Trophoblast cell (in vitro differentiated cells and primary cell): ENCODE results near the gene ZMYND19.
"Not testable (repeated sequence)": the region's sequence is repeated elsewhere in the genome, so short reads cannot be mapped to it uniquely, and the experiment has no call there.

ENCODE experiments used
- DNase-seq, 2 donors: peaks; one replicate each; pipeline ENCODE4 v3.0.0-alpha.2; 2016
- H2AFZ ChIP-seq: 2 replicates; pipeline ENCODE4 v1.6.1; 2013; ENCODE audit warnings: low read length, moderate library complexity, mild to moderate bottlenecking; ENCODE audit not compliant: insufficient read depth, poor library complexity
- H2AK5ac ChIP-seq: 2 replicates; pipeline ENCODE4 v1.6.1; 2013; ENCODE audit warnings: mild to moderate bottlenecking, low read length
- H2BK120ac ChIP-seq: 2 replicates; pipeline ENCODE4 v1.6.1; 2013; ENCODE audit warnings: low read length, mild to moderate bottlenecking, moderate library complexity; ENCODE audit not compliant: insufficient read depth, poor library complexity
- H2BK12ac ChIP-seq: 2 replicates; pipeline ENCODE4 v1.6.1; 2013; ENCODE audit warnings: mild to moderate bottlenecking, low read length, moderate library complexity
- H2BK5ac ChIP-seq: 2 replicates; pipeline ENCODE4 v1.6.1; 2013; ENCODE audit warnings: low read length, low read depth, moderate library complexity, mild to moderate bottlenecking; ENCODE audit not compliant: poor library complexity
- H3K14ac ChIP-seq: 2 replicates; pipeline ENCODE4 v1.6.1; 2013; ENCODE audit warnings: mild to moderate bottlenecking, low read length
- H3K18ac ChIP-seq: 2 replicates; pipeline ENCODE4 v1.6.1; 2013; ENCODE audit warnings: mild to moderate bottlenecking, low read length
- H3K23ac ChIP-seq: 2 replicates; pipeline ENCODE4 v1.6.1; 2013; ENCODE audit warnings: low read length
- H3K27ac ChIP-seq: 2 replicates; pipeline ENCODE4 v1.5.1; 2013; ENCODE audit warnings: low read depth, mild to moderate bottlenecking, inconsistent platforms, low read length, moderate library complexity
- H3K27me3 ChIP-seq: 2 replicates; pipeline ENCODE4 v1.6.1; 2013; ENCODE audit warnings: inconsistent platforms, mild to moderate bottlenecking, low read length, moderate library complexity; ENCODE audit not compliant: insufficient read depth
- H3K36me3 ChIP-seq, 2 experiments: 1 replicate in 1 of 2; 2 replicates in 1 of 2; pipeline ENCODE4 v1.6.1; 2013; ENCODE audit warnings: low read length in 2 of 2, mild to moderate bottlenecking in 2 of 2, moderate library complexity in 1 of 2; ENCODE audit not compliant: insufficient read depth in 2 of 2, control insufficient read depth in 1 of 2
- H3K4ac ChIP-seq: 2 replicates; pipeline ENCODE4 v1.6.1; 2013; ENCODE audit warnings: low read depth, mild to moderate bottlenecking, low read length, moderate library complexity
- H3K4me1 ChIP-seq, 2 experiments: 1 replicate in 1 of 2; 2 replicates in 1 of 2; pipeline ENCODE4 v1.6.1; 2013; ENCODE audit warnings: low read length in 2 of 2, mild to moderate bottlenecking in 2 of 2, moderate library complexity in 1 of 2; ENCODE audit not compliant: insufficient read depth in 2 of 2, control insufficient read depth in 1 of 2
- H3K4me2 ChIP-seq: 2 replicates; pipeline ENCODE4 v1.6.1; 2013; ENCODE audit warnings: inconsistent platforms, mild to moderate bottlenecking, low read length, moderate library complexity
- H3K4me3 ChIP-seq: 2 replicates; pipeline ENCODE4 v1.5.1; 2013; ENCODE audit warnings: mild to moderate bottlenecking, low read depth, low read length, inconsistent platforms
- H3K79me1 ChIP-seq: one replicate; pipeline ENCODE4 v1.6.1; 2013; ENCODE audit warnings: low read length
- H3K79me2 ChIP-seq: 2 replicates; pipeline ENCODE4 v1.6.1; 2013; ENCODE audit warnings: low read length, mild to moderate bottlenecking; ENCODE audit not compliant: control insufficient read depth, insufficient read depth, poor library complexity
- H3K9ac ChIP-seq: 2 replicates; pipeline ENCODE4 v1.6.1; 2013; ENCODE audit warnings: mild to moderate bottlenecking, low read length
- H3K9me3 ChIP-seq: 2 replicates; pipeline ENCODE4 v1.6.1; 2013; ENCODE audit warnings: low read depth, mild to moderate bottlenecking, control low read depth, inconsistent platforms, low read length; ENCODE audit not compliant: insufficient read depth
- H4K12ac ChIP-seq: 2 replicates; pipeline ENCODE4 v1.6.1; 2013; ENCODE audit warnings: low read depth, mild to moderate bottlenecking, low read length, moderate library complexity
- H4K8ac ChIP-seq: 2 replicates; pipeline ENCODE4 v1.6.1; 2013; ENCODE audit warnings: low read depth, mild to moderate bottlenecking, low read length, moderate library complexity
- H4K91ac ChIP-seq: one replicate; pipeline ENCODE4 v1.6.1; 2013; ENCODE audit warnings: low read depth, mild to moderate bottlenecking, low read length, moderate library complexity
- WGBS: extraction: QIAGEN DNeasy Blood & Tissue Kit; methylation state at CpG from one replicate; pipeline ENCODE4 v1.1.7; 2013; ENCODE audit warnings: missing lambda C conversion rate; ENCODE audit not compliant: insufficient read length, insufficient coverage; ENCODE audit errors: extremely low coverage; 5-methylcytosine and 5-hydroxymethylcytosine counted together

Gene ZMYND19

DNA sequence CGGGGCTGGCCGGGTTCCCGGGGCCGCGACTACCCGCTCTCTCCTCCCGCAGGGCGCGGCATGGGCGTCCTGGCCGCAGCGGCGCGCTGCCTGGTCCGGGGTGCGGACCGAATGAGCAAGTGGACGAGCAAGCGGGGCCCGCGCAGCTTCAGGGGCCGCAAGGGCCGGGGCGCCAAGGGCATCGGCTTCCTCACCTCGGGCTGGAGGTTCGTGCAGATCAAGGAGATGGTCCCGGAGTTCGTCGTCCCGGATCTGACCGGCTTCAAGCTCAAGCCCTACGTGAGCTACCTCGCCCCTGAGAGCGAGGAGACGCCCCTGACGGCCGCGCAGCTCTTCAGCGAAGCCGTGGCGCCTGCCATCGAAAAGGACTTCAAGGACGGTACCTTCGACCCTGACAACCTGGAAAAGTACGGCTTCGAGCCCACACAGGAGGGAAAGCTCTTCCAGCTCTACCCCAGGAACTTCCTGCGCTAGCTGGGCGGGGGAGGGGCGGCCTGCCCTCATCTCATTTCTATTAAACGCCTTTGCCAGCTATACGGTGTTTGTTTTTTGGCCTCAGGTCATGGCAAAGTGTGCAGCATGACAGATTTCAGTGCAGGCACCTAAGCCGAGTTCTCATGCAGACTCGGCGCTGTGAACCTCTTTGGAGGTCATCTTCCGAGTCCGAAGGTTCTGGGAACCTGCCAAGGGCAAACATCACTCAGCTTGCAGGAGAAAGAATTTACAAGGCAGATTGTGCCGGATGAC, 38.1 kb downstream of the ZMYND19 start:
- Histone ChIP-seq H2BK12ac (no peak overlapping the region), H3K9ac (peak overlapping the region; percentile 73), H4K8ac (peak overlapping the region; percentile 90), H2BK5ac (peak overlapping the region; percentile 34), H2AK5ac (peak overlapping the region; percentile 34), H3K9me3 (no peaks in the 10 kb centered on the region), H3K4ac (peak overlapping the region; percentile 44), H3K4me1 (peaks cover 0 to 7% of the 10 kb centered on the region in 2 experiments), H3K79me1 (peaks cover 7% of the 10 kb centered on the region), H3K18ac (peak overlapping the region; percentile 67), H2AFZ (peak overlapping the region; percentile 63), H2BK120ac (peak overlapping the region; percentile 52), H3K14ac (peak overlapping the region; percentile 66), H3K27me3 (no peaks in the 10 kb centered on the region), H3K23ac (no peak overlapping the region), H3K4me2 (peak overlapping the region; percentile 68), H3K4me3 (peak overlapping the region; percentile 84), H3K36me3 (peaks cover 25 to 27% of the 10 kb centered on the region in 2 experiments), H4K91ac (peak overlapping the region; percentile 75), H3K27ac (no peak overlapping the region), H4K12ac (peak overlapping the region; percentile 39), H3K79me2 (peaks cover 3% of the 10 kb centered on the region)
- no CpG with 5 or more reads among the region's 58 CpGs for WGBS
- DNase-seq: peak in 1 of 2 donors; percentile 29

GRCh38 chr9:137551264-137552021, 38.9 kb downstream of the ZMYND19 start, which contains the start of gene MRPL41:
Gene MRPL41 (plus strand): TSS chr9:137551879. CDS start chr9:137552082, 203 bp downstream.
- Histone ChIP-seq H3K79me1 (peaks cover 7% of the 10 kb centered on the region), H4K12ac (peak within 1 kb of the TSS; percentile 39), H2BK12ac (no peak within 1 kb of the TSS), H2BK5ac (peak within 1 kb of the TSS; percentile 34), H3K4me3 (peak within 1 kb of the TSS; percentile 84), H3K4me2 (peak within 1 kb of the TSS; percentile 89), H3K79me2 (peaks cover 3% of the 10 kb centered on the region), H4K91ac (peak within 1 kb of the TSS; percentile 75), H3K9ac (peak within 1 kb of the TSS; percentile 73), H3K27me3 (no peaks in the 10 kb centered on the region), H3K27ac (peak within 1 kb of the TSS; percentile 8), H2AK5ac (peak within 1 kb of the TSS; percentile 34), H3K4ac (peak within 1 kb of the TSS; percentile 44), H3K4me1 (peaks cover 0 to 7% of the 10 kb centered on the region in 2 experiments), H3K36me3 (peaks cover 18 to 21% of the 10 kb centered on the region in 2 experiments), H2AFZ (peak within 1 kb of the TSS; percentile 63), H3K18ac (peak within 1 kb of the TSS; percentile 83), H3K14ac (peak within 1 kb of the TSS; percentile 68), H3K9me3 (peaks cover 5% of the 10 kb centered on the region), H3K23ac (no peak within 1 kb of the TSS), H4K8ac (peak within 1 kb of the TSS; percentile 90), H2BK120ac (peak within 1 kb of the TSS; percentile 52)
- DNase-seq: peak; percentile 92
- no CpG with 5 or more reads among the region's 106 CpGs for WGBS

GRCh38 chr9:137550958-137551263, 39.4 kb downstream of the ZMYND19 start:
- not testable (repeated sequence) for H3K4me1 ChIP-seq, H3K9me3 ChIP-seq, H3K4ac ChIP-seq, H3K27me3 ChIP-seq, DNase-seq, H2BK5ac ChIP-seq, H3K79me2 ChIP-seq, H2BK12ac ChIP-seq, H4K12ac ChIP-seq, H3K79me1 ChIP-seq, H3K9ac ChIP-seq, H2AK5ac ChIP-seq, H3K23ac ChIP-seq
- peak overlapping the region; percentile 32 for H2AFZ ChIP-seq
- peak overlapping the region; percentile 69 for H3K4me3 ChIP-seq
- WGBS: no CpG with 5 or more reads among the region's 17 CpGs
- H4K91ac ChIP-seq: peak overlapping the region; percentile 69
- peak overlapping the region; percentile 89 for H3K4me2 ChIP-seq
- peak overlapping the region; percentile 68 for H3K14ac ChIP-seq
- peak overlapping the region; percentile 83 for H3K18ac ChIP-seq
- H3K27ac ChIP-seq: peak overlapping the region; percentile 8
- H2BK120ac ChIP-seq: peak overlapping the region; percentile 33
- H4K8ac ChIP-seq: peak overlapping the region; percentile 85
- H3K36me3 ChIP-seq: peaks cover 13 to 16% of the 10 kb centered on the region in 2 experiments

- no CpG with 5 or more reads among the region's 13 CpGs for WGBS
- H3K9me3 ChIP-seq: peaks cover 8% of the 10 kb centered on the region
Measured at GRCh38 chr9:137550231-137550621, 40.1 kb downstream of the ZMYND19 start, which contains the start of gene PNPLA7. Gene PNPLA7 (minus strand): TSS chr9:137550402. CDS start chr9:137550197, 205 bp downstream.

More at GRCh38 chr9:137550231-137550621, 40.1 kb downstream of the ZMYND19 start, which contains the start of gene PNPLA7:
- peaks cover 6 to 9% of the 10 kb centered on the region in 2 experiments for H3K36me3 ChIP-seq
- peak within 1 kb of the TSS; percentile 85 for H4K8ac ChIP-seq
- no peaks in the 10 kb centered on the region for H3K27me3 ChIP-seq
- peak within 1 kb of the TSS; percentile 68 for H3K14ac ChIP-seq
- H3K79me1 ChIP-seq: peaks cover 7% of the 10 kb centered on the region
- no peak within 1 kb of the TSS for H2BK5ac ChIP-seq
- H2AFZ ChIP-seq: peak within 1 kb of the TSS; percentile 32
- H3K4ac ChIP-seq: no peak within 1 kb of the TSS
- H3K27ac ChIP-seq: peak within 1 kb of the TSS; percentile 8
- peak within 1 kb of the TSS; percentile 69 for H3K4me3 ChIP-seq
- H4K12ac ChIP-seq: no peak within 1 kb of the TSS
- H3K4me1 ChIP-seq: peaks cover 0 to 7% of the 10 kb centered on the region in 2 experiments
- no peak within 1 kb of the TSS for H2AK5ac ChIP-seq
- peak within 1 kb of the TSS; percentile 83 for H3K18ac ChIP-seq
- peak within 1 kb of the TSS; percentile 33 for H2BK120ac ChIP-seq
- H4K91ac ChIP-seq: peak within 1 kb of the TSS; percentile 69
- H2BK12ac ChIP-seq: no peak within 1 kb of the TSS
- peak within 1 kb of the TSS; percentile 89 for H3K4me2 ChIP-seq
- DNase-seq: peak; percentile 88 to 91
- no peak within 1 kb of the TSS for H3K23ac ChIP-seq
- H3K79me2 ChIP-seq: peaks cover 3% of the 10 kb centered on the region
- H3K9ac ChIP-seq: no peak within 1 kb of the TSS
